ENCODE measurements around the gene ARID3B.
A peak's percentile ranks its signal among the peaks of the same experiment; 100 is the strongest.

The ARID3B gene

DNA sequence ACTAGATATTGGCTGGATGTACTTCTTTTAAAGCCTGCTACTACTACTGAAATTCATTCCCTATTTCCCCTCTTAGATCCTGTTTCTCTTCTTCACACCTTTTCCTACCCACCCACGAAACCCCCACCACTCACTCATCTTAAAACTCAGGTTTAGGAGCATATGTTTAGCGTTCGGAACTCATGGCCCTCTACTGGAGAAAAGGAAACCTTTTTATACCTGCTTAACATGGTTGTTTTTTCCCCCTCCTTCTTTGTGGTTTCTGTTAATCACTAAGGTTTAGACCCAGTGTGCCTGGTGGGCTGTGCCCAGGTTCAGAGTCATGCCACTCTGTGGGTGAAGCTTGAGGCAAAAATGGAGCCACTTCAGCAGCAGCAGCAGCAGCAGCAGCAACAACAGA is 2.6 kb downstream of the ARID3B start:
- TF ChIP-seq ZNF274 (IDR thresholded peaks at IDR 0.05; ENCODE audit: low read depth, low read length): no peak
- peak overlapping the region; percentile 80 for H3K4me3 ChIP-seq (ENCODE audit: low read length)

DNA sequence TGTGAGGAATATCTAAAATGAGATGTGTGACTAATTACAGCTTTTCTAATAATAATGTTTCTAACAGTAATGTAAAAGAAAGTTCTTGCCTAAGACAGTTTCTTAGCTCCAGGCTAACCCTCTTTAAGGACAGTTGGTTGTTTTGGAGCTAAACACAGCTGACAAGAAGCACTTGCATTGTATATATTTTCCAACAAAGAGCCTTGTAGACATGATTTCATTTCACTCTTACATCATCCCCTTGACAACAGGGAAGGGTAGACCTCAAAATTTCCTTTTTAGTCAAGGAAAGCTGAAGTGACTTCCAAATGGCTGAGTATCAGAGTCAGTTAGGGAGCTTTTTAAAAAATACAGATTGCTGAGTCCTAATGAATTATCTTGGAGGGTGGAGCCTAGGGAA is 4.1 kb downstream of the ARID3B start:
- no peak for TF ChIP-seq ZNF274 (IDR thresholded peaks at IDR 0.05; ENCODE audit: low read depth, low read length)
- H3K4me3 ChIP-seq (ENCODE audit: low read length): peak overlapping the region; percentile 68

DNA sequence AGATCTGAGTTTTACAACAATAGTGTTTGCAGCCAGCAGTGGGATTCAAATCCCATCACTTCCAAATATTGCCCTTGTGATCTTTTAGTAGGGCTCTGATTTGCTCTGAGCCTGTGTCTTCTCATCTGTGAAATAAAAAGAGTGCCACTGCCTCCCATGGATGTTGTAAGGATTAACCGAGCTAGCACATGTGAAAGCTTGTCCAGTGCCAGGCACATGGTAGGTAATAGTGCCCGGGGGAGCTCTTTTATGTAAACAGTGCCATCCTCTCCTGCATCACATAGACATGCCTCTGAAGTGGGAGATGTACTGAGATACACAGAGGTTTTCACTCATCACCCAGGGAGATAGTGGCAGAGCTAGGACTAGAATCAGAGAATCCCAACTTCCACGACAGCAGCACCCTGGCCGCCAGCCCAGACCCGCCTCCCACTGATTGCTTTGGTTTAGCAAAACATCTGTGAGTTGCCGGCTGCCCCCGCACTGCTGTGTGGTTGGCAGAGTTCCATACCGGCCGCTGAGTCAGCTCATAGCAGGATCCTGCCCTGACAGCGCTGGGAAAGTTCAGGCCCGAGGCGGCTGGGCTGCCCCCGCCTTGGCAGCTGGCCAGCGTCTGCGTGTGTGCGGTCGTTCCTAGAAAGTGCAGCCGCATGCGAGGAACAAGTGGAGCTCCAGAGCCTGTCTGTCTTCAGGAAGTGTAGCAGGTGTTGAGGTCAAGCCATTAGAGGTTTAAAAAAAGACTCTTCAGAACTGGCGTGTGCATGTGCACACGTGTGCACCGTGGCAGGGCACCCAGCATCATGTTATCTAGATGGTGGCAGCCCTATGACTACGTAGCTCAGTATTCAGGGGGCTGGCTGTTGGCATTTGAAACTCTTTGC is 5.0 kb downstream of the ARID3B start:
- H3K4me3 ChIP-seq (ENCODE audit: low read length): peak overlapping the region; percentile 68
- TF ChIP-seq ZNF274 (IDR thresholded peaks at IDR 0.05; ENCODE audit: low read depth, low read length): no peak

DNA sequence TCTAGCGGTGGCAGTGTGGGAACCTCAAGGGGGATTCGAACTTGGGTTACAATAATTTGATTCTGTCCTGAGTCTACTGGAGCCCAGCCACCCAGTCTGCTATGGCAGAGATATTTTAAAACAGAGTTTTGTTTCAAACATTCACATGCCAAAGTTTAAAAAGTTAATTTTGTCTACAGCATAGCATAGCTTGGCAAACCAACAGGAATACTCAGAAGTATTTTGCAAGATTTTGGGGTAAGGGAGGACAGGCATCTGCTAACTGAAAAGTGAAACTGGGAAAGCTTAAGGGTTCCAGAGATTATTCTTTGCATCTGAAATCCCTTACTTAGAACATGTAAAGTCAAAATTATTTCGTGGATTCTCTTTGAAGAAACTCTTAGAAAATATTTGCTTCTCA is 6.6 kb downstream of the ARID3B start:
- H3K4me3 ChIP-seq (ENCODE audit: low read length): no peak overlapping the region
- no peak for TF ChIP-seq ZNF274 (IDR thresholded peaks at IDR 0.05; ENCODE audit: low read depth, low read length)

DNA sequence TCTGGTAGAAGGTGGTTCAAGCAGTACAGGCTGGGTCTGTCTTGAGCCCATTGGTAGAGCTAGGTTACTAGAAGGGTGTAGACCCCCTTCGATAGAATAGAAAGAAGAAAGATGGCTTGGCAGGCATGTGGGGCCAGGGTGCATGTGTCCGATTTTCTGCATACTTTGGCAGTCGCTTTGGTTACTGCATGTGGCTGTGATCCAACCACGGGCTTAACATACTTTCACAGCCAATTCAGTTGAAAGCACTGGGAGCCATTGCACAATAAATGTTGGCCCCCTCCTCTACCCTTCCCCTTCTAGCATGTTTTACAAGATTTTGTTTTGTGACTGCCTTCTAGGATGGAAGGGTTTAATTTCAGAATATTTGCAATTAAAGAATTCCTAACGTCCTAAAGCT is 7.2 kb downstream of the ARID3B start:
- no peak overlapping the region for H3K4me3 ChIP-seq (ENCODE audit: low read length)
- no peak for TF ChIP-seq ZNF274 (IDR thresholded peaks at IDR 0.05; ENCODE audit: low read depth, low read length)

DNA sequence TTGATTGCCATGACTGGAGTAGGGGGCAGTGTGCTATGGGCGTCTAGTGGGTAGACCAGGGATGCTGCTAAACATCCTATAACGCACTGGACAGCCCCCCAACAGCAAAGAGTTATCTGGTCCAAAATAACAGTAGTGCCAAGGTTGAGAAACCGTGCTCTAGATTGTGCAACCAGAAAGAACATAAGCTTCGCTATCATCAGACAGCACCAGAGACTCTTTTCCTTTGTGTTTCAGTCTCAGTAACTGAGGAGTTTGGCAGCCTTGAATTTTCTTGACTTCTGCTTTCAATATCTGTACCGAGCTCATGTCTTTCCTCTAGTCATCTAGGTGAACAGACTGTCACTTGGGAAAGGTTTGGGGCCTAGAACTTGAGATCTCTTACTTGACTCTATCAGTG is 8.8 kb downstream of the ARID3B start:
- TF ChIP-seq ZNF274 (IDR thresholded peaks at IDR 0.05; ENCODE audit: low read depth, low read length): no peak
- no peak overlapping the region for H3K4me3 ChIP-seq (ENCODE audit: low read length)

DNA sequence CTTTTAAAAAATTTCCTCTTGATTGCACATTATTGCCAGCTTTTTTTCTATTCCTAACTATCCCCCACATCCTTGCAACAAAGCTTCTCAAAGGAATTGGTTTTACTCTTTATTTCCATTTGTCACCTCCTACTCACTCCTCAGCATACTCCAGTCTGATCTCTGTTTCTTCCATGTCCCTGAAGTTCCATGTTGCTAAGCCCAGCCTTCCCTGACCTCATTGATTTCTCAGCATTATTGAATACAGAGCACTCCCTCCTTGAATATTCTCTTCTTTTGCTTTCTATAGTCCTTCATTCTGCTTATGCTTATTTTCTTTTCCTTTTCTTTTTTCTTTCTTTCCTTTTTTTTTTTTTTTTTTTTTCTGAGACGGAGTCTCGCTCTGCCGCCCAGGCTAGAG is 10.7 kb downstream of the ARID3B start:
- no peak overlapping the region for H3K4me3 ChIP-seq (ENCODE audit: low read length)
- TF ChIP-seq ZNF274 (IDR thresholded peaks at IDR 0.05; ENCODE audit: low read depth, low read length): no peak

DNA sequence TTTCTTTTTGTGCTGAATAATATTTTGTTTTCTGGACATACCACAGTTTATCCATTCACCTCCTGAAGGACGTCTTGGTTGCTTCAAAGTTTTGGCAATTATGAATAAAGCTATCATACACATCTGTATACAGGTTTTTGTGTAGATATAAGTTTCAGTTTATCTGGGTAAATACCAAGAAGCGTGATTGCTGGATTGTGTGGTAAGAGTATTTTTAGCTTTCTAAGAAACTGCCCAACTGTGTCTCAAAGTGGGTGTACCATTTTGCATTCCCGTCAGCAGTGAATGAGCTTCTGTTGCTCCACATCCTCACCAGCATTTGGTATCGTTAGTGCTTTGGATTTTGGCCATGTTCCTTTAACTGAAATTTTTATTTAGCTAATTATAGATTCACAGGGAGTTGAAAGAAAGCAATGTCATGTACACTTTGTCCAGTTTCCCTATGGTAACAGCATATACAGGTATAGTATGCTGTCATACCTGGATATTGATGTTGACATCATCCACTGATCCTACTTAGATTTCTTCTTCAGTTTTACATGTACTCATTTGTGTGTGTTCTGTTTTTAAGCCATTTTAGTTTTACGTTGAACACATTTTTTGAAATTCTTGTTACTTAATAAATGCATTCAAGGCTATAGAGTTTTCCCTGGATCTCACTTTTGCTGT is 11.9 kb downstream of the ARID3B start:
- no peak for TF ChIP-seq ZNF274 (IDR thresholded peaks at IDR 0.05; ENCODE audit: low read depth, low read length)
- H3K4me3 ChIP-seq (ENCODE audit: low read length): no peak overlapping the region

DNA sequence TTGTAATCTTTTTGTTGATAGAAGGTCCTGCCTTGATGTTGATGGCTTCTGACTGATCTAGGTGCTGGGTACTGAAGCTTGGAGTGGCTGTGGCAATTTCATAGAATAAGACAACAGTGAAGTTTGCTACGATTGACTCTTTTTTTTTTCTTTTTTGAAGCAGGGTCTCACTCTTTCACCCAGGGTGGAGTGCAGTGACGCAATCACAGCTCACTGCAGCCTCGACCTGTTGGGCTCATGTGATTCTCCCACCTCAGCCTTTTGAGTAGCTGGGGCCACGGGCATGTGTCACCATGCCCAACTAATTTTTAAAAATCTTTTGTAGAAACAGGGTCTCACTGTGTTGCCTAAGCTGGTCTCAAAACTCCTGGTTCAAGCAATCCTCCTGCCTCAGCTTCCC is 14.2 kb downstream of the ARID3B start:
- no peak for TF ChIP-seq ZNF274 (IDR thresholded peaks at IDR 0.05; ENCODE audit: low read depth, low read length)
- no peak overlapping the region for H3K4me3 ChIP-seq (ENCODE audit: low read length)

DNA sequence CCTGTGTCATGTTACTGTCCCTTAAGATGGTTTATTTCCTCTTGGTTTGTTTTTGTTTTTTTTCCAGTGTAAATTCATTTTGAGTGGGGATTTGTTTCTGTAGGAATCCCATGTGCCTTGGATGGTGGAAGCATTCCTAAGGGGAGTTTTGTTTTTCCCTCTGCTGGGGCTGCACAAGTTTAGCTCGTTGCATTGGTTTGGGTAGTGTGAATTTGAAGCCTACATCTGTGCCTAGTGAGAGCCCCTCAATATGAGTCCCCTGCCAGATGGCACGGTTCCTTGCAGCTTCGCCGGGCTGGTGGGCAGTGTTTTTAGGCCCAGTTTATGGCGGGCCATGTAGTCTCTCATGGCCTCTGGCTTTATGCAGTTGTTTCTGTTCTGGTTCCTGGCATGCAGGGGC is 17.7 kb downstream of the ARID3B start:
- no peak for TF ChIP-seq ZNF274 (IDR thresholded peaks at IDR 0.05; ENCODE audit: low read depth, low read length)
- no peak overlapping the region for H3K4me3 ChIP-seq (ENCODE audit: low read length)

DNA sequence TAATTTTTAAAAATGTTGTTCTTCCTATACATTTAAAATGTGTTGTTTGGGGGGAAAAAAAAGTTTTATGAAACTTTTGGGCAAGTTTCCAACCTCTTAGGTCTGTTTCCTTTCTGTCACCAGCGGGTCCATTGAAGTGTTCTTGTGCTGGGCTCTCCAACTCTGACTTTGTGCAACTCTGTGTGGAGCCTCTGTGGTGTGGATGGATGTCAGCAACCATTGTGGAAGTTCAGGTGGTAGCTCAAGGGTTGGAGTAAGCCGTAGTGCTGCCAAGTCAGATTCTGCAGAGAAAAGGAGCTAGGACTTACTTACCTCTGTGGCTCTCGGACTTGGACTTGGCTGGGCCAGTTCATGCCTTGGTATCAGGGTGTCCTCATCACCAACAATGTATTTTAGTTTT is 22.4 kb downstream of the ARID3B start:
- no peak for TF ChIP-seq ZNF274 (IDR thresholded peaks at IDR 0.05; ENCODE audit: low read depth, low read length)

DNA sequence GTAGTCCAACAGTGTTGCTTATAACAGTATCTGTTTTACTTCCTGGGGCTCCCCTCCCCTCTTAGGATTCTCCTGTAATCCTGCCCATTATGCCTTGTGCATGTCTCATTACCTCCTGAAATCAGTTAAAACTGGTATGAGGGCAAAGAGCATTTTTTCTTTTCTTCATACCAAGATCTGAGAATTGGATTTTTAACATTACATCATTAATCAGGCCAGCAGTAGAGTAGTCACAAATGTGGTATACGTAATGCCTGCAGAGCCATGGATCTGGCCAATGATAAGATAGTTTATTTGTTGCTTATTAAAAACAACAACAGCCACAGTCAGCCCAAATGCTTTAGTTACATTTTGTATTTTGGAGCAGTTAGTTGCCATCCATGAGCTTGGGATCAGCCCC is 23.2 kb downstream of the ARID3B start:
- TF ChIP-seq ZNF274 (IDR thresholded peaks at IDR 0.05; ENCODE audit: low read depth, low read length): no peak
- no peak overlapping the region for H3K4me3 ChIP-seq (ENCODE audit: low read length)

More for the DNA sequence above, 22.4 kb downstream of the ARID3B start:
- no peak overlapping the region for H3K4me3 ChIP-seq (ENCODE audit: low read length)

DNA sequence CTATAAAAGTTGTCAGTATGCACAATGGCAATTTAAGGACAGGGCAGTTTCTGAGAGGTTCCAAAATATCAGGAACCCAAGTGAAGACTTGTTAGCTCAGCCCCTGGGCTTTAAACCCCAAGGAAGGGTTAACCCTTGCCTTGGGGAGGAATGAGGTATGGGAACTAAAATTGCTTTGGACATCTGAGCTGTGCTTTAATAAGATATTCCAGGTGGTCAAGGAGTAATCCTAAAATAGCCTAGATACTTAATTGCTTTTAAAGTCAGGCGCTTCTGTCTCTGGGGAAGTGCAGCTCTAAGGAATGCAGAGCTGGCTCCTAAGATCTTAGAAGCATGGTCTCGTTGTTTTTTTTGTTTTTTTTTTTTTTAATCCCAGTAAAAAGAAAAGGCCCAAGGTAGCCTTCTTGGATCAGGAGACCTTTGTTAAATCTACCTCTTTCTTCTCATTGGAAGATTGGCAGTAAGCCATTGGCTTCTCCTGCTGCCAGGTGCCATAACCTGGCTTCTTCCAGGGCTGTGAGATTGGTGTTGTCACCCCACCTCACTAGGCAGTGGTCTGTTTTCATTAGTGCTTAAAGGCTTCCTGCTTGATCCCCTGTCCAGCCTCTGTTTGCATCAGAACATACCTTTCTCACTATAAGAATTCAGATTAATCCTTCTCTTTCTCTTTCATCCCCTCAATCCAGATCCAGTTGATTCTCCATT is 24.5 kb downstream of the ARID3B start:
- no peak for TF ChIP-seq ZNF274 (IDR thresholded peaks at IDR 0.05; ENCODE audit: low read depth, low read length)
- no peak overlapping the region for H3K4me3 ChIP-seq (ENCODE audit: low read length)

DNA sequence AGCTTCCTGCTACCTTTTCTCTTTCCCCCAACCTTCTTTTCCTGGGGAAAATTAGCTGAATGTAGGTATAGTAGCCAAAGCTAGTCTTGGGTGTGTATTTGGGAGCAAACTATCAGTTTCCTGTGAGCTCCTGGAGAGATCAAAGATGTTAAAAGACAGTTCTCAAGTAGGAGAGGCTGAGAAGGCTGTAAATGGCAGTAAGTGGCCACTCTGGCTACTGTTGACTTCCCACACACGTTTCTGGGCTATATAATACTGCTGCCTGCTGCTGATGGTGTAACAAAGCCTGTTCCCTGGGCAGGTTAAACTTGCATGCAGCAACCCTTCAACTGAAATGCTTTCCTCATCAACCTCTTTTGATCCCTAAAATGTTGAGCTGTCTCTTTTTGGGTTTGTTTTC is 27.6 kb downstream of the ARID3B start:
- no peak for TF ChIP-seq ZNF274 (IDR thresholded peaks at IDR 0.05; ENCODE audit: low read depth, low read length)

DNA sequence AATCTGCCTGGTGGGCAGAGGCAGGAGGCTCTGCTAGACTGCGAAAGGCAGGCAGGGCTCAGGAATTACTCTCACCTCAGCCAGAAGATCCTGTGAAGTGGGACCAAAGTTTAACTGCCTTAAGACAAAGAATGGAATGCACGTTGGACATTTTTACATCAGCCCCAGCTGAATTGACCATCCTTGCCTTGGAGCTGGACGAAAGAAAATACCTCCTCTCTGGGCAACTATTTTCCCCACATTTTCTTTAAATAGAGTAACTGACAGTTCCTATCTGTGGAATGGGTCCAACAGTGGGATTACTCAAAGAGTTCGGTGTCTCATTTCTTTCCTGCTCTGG is 28.7 kb downstream of the ARID3B start:
- no peak for TF ChIP-seq ZNF274 (IDR thresholded peaks at IDR 0.05; ENCODE audit: low read depth, low read length)

More for the DNA sequence above, 27.6 kb downstream of the ARID3B start:
- no peak overlapping the region for H3K4me3 ChIP-seq (ENCODE audit: low read length)

More for the DNA sequence above, 28.7 kb downstream of the ARID3B start:
- H3K4me3 ChIP-seq (ENCODE audit: low read length): no peak overlapping the region
